GM12801 (cell line): ENCODE data around the gene OTUD7B.

Source experiments
- CTCF ChIP-seq: IDR thresholded peaks from one replicate; pipeline ENCODE4 v1.5.1; 2011; ENCODE audit warnings: control low read depth; ENCODE audit not compliant: insufficient read length; ENCODE audit errors: extremely low read depth

OTUD7B gene

GRCh38 chr1:149934356-149934755 is 76.2 kb downstream of the OTUD7B start:
- no peak for TF ChIP-seq CTCF

GRCh38 chr1:149933208-149933607 is 77.3 kb downstream of the OTUD7B start:
- no peak for TF ChIP-seq CTCF

GRCh38 chr1:149932474-149932873 is 78.1 kb downstream of the OTUD7B start:
- TF ChIP-seq CTCF, result no peak

- no peak for TF ChIP-seq CTCF
Observed at GRCh38 chr1:149931212-149931790, 79.2 kb downstream of the OTUD7B start.

- no peak for TF ChIP-seq CTCF
Observed at GRCh38 chr1:149929856-149930255, 80.7 kb downstream of the OTUD7B start.

- TF ChIP-seq CTCF, result no peak
Observed at GRCh38 chr1:149928401-149928724, 82.2 kb downstream of the OTUD7B start.

GRCh38 chr1:149927563-149928400 is 82.7 kb downstream of the OTUD7B start, which contains the start of gene SF3B4:
SF3B4 (minus strand) TSS chr1:149927803; CDS start chr1:149927759, 44 bp downstream.
- no peak for TF ChIP-seq CTCF
